Fibroblast of mammary gland (primary cell): ENCODE measurements around the gene GIPC1.

Experiments
- DNase-seq: peaks from one replicate; pipeline ENCODE4 v3.0.0-alpha.2; 2010; ENCODE audit warnings: low read depth
- H3K4me3 ChIP-seq: 2 replicates; pipeline ENCODE4 v1.5.1; 2011; ENCODE audit warnings: low read depth, mild to moderate bottlenecking, low read length, moderate library complexity; ENCODE audit not compliant: control insufficient read depth
- CTCF ChIP-seq: conservative IDR thresholded peaks from 2 replicates; pipeline ENCODE4 v1.5.1; 2011; ENCODE audit warnings: low read depth, low read length, inconsistent platforms; ENCODE audit not compliant: control insufficient read depth, insufficient read depth

Gene GIPC1

DNA sequence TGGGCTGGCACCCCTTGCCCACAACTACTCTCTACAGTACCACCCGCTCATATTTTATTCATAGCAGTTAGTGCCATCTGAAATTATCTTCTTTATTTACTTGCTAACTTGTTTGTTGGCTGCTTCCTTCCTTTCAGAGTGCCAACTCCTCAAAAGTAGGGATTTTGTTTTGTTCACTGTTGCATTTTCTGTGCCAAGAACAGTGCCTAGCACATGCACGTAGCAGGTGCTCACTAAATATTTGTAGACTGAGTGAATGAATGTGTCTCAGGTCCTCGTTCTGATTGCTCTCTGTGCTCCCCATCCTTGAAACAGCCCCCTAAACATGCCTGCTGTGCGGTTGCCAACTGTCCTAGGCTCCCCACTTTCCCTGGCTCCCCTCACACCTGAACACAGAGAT lies 1.5 kb downstream of the GIPC1 start:
- TF ChIP-seq CTCF: no peak
- peak overlapping the region; percentile 76 for H3K4me3 ChIP-seq
- no peak for DNase-seq

- DNase-seq: no peak
- no peak for TF ChIP-seq CTCF
- no peak overlapping the region for H3K4me3 ChIP-seq
Observed at GRCh38 chr19:14492756-14493337, 3.1 kb downstream of the GIPC1 start.

DNA sequence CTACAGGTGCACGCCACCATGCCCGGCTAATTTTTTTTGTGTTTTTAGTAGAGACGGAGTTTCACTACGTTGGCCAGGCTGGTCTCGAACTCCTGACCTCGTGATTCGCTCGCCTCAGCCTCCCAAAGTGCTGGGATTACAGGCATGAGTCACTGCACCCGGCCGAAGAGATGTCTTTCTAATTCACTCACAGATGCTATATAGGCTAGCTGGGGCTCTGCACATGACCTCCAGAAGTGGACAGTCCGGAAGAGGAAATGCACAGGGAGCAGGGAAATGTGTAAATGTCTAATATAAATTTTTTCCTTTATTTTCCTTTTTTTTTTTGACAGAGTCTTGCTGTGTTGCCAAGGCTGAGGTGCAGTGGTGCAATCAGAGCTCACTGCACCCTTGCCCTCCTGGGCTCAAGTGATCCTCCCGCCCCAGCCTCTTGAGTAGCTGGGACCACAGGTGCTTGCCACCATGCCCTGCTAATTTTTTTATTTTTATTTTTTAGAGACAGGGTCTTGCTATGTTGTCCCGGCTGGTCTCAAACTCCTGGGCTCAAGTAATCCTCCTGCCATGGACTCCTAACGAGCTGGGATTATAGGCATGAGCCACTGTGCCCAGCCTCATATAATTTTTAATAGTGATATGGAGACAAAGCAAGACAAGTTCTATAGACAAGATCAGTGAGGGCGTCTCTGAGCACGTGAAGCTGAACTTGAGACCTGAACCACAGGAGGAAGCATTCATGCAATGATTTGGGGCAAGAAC lies 8.4 kb downstream of the GIPC1 start:
- no peak for TF ChIP-seq CTCF

GRCh38 chr19:14482172-14482941 lies 13.6 kb downstream of the GIPC1 start:
- H3K4me3 ChIP-seq: no peak overlapping the region
- no peak for DNase-seq
- TF ChIP-seq CTCF: no peak

More for the DNA sequence above, 8.4 kb downstream of the GIPC1 start:
- no peak overlapping the region for H3K4me3 ChIP-seq
- no peak for DNase-seq

DNA sequence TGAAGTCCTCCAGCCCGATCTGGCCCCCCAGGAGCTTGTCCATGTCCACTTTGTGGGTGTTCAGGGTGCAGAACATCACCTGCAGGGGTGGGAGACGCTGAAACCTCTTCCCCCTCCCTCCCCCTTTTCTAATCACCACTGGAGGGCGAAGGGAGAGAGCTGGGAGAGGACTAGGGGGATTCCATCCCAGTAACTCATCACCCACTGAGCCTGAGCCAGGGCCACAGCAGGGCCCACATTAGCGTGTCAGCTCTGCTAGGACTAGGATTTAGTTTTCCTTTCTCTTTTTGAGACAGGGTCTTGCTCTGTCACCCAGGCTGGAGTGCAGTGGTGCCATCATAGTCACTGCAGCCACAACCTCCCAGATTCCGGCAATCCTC lies 15.2 kb downstream of the GIPC1 start:
- DNase-seq: peak; percentile 46
- TF ChIP-seq CTCF: peak; percentile 2
- no peak overlapping the region for H3K4me3 ChIP-seq

- no peak for DNase-seq
- no peak overlapping the region for H3K4me3 ChIP-seq
- peak; percentile 58 for TF ChIP-seq CTCF
Observed at GRCh38 chr19:14479975-14480699, 15.8 kb downstream of the GIPC1 start.
